ENCODE measurements around the gene FAM169A.

DNA sequence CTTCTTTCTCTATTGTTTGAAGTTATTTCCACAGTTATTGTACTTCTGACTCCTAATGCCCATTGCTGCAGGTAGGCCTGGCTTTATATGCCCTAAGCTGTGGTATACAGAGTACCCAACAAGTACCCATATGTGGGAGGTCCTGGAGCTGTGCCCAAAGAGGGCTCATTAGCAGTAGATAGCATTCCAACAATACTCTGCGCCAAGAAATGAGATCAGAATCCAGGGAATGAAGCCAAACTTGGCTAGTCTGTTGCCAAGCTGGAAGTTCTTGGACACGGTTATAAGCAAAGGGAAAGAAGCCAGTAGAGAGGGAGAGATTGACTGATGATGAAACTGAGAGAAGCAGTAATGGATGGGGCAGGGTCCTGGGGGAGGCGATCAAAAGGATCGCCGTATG is 29.7 kb upstream of the FAM169A start:
- TF ChIP-seq POLR2A (IDR thresholded peaks at IDR 0.05; ENCODE audit: low read length) (no peak), GATA1 (IDR thresholded peaks at IDR 0.05; ENCODE audit: low read depth, low read length) (no peak)
